ENCODE data around the gene CREM.

Gene CREM

DNA sequence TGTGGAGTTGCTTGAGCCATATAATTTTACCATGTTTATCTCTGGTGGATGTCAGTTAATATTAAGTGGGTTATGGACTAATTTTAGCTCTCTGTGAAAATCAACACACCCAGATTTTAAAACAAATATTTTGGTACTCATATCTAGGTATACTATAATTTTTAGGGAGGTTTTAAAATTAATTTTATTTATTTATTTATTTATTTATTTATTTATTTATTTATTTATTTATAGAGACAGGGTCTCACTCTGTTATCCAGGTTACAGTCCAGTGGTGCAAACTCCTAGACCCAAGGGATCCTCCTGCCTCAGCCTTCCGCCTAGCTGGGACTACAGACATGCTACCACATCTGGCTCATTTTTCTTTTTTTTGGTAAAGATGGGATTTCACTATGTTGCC lies 7.3 kb upstream of the CREM start:
- TF ChIP-seq EGR1 (IDR thresholded peaks at IDR 0.05) (no peak), EP300 (IDR thresholded peaks at IDR 0.05; ENCODE audit: borderline replicate concordance) (no peak), ZBTB7A (IDR thresholded peaks at IDR 0.05; ENCODE audit: low read depth) (no peak), TAF1 (IDR thresholded peaks at IDR 0.05; ENCODE audit: low read depth) (no peak), FOXM1 (IDR thresholded peaks at IDR 0.05; ENCODE audit: borderline replicate concordance, low read depth) (no peak)
- TF ChIP-seq, protein P1, sequence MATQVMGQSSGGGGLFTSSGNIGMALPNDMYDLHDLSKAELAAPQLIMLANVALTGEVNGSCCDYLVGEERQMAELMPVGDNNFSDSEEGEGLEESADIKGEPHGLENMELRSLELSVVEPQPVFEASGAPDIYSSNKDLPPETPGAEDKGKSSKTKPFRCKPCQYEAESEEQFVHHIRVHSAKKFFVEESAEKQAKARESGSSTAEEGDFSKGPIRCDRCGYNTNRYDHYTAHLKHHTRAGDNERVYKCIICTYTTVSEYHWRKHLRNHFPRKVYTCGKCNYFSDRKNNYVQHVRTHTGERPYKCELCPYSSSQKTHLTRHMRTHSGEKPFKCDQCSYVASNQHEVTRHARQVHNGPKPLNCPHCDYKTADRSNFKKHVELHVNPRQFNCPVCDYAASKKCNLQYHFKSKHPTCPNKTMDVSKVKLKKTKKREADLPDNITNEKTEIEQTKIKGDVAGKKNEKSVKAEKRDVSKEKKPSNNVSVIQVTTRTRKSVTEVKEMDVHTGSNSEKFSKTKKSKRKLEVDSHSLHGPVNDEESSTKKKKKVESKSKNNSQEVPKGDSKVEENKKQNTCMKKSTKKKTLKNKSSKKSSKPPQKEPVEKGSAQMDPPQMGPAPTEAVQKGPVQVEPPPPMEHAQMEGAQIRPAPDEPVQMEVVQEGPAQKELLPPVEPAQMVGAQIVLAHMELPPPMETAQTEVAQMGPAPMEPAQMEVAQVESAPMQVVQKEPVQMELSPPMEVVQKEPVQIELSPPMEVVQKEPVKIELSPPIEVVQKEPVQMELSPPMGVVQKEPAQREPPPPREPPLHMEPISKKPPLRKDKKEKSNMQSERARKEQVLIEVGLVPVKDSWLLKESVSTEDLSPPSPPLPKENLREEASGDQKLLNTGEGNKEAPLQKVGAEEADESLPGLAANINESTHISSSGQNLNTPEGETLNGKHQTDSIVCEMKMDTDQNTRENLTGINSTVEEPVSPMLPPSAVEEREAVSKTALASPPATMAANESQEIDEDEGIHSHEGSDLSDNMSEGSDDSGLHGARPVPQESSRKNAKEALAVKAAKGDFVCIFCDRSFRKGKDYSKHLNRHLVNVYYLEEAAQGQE (IDR thresholded peaks at IDR 0.05; ENCODE audit: low read depth): no peak

DNA sequence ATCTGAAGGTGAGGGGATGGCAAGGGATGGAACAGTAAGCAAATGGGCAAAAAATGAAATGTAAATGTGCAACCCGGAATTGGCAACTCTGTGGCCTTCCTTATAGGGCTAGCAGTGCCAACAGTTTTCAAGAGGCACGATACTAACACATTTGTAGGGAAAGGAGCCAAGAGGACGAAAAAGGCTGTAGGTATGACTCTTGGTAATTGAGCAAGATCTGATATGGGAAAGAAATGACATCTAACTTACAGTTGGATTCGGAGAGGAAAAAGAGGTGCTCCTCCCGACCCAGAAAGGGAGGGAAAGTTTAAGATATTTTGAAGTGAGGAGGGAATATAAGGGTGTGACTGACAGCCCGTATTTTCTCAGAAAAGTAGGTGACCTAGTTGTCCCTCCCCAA lies 2.1 kb upstream of the CREM start:
- TF ChIP-seq FOXM1 (IDR thresholded peaks at IDR 0.05; ENCODE audit: borderline replicate concordance, low read depth) (no peak), CREB1 (IDR thresholded peaks at IDR 0.05; ENCODE audit: low read depth) (no peak), NFIC (IDR thresholded peaks at IDR 0.05) (no peak), ZBTB7A (IDR thresholded peaks at IDR 0.05; ENCODE audit: low read depth) (no peak), EP300 (IDR thresholded peaks at IDR 0.05; ENCODE audit: borderline replicate concordance) (no peak), YY1 (IDR thresholded peaks at IDR 0.05; ENCODE audit: low read depth) (no peak), EGR1 (IDR thresholded peaks at IDR 0.05) (no peak), RAD21 (IDR thresholded peaks at IDR 0.05; ENCODE audit: low read depth) (no peak), TEAD4 (IDR thresholded peaks at IDR 0.05) (no peak), TCF12 (IDR thresholded peaks at IDR 0.05; ENCODE audit: low read depth) (no peak), CEBPB (IDR thresholded peaks at IDR 0.05) (no peak), TAF1 (IDR thresholded peaks at IDR 0.05; ENCODE audit: low read depth) (no peak)
- TF ChIP-seq, protein P1 (IDR thresholded peaks at IDR 0.05; ENCODE audit: low read depth): no peak
- TF ChIP-seq, protein P2, sequence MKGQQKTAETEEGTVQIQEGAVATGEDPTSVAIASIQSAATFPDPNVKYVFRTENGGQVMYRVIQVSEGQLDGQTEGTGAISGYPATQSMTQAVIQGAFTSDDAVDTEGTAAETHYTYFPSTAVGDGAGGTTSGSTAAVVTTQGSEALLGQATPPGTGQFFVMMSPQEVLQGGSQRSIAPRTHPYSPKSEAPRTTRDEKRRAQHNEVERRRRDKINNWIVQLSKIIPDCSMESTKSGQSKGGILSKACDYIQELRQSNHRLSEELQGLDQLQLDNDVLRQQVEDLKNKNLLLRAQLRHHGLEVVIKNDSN (IDR thresholded peaks at IDR 0.05): no peak
- TF ChIP-seq, protein P3, sequence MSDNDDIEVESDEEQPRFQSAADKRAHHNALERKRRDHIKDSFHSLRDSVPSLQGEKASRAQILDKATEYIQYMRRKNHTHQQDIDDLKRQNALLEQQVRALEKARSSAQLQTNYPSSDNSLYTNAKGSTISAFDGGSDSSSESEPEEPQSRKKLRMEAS (IDR thresholded peaks at IDR 0.05): no peak

DNA sequence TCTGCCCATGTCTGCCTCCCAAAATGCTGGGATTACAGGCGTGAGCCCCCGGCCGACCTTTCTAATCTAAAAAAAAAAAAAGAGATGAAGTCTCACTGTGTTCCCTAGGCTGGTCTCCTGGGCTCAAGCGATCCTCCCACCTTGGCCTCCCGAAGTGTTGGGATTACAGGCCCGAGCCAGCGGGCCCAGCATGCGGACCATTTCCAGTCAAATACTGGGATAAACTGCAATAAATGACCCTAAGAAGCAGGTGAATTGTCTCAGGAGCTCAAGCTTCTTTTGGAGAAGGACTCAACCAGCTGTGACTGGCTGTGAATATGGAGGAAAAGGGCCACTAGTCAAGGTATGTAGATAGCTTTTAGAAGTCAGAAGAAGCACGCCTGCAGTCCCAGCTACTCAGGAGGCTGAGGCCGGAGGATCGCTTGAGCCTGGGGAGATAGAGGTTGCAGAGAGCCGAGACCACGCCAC lies 550 bp upstream of the CREM start:
- no peak for TF ChIP-seq RAD21 (IDR thresholded peaks at IDR 0.05; ENCODE audit: low read depth)
- TF ChIP-seq, protein P2 (IDR thresholded peaks at IDR 0.05): no peak
- no peak for TF ChIP-seq TEAD4 (IDR thresholded peaks at IDR 0.05)
- TF ChIP-seq, protein P1 (IDR thresholded peaks at IDR 0.05; ENCODE audit: low read depth): no peak
- TF ChIP-seq YY1 (IDR thresholded peaks at IDR 0.05; ENCODE audit: low read depth): no peak
- TF ChIP-seq, protein P3 (IDR thresholded peaks at IDR 0.05): no peak
- no peak for TF ChIP-seq FOXM1 (IDR thresholded peaks at IDR 0.05; ENCODE audit: borderline replicate concordance, low read depth)
- TF ChIP-seq CEBPB (IDR thresholded peaks at IDR 0.05): no peak
- TF ChIP-seq ZBTB7A (IDR thresholded peaks at IDR 0.05; ENCODE audit: low read depth): no peak
- no peak for TF ChIP-seq TAF1 (IDR thresholded peaks at IDR 0.05; ENCODE audit: low read depth)
- no peak for TF ChIP-seq EP300 (IDR thresholded peaks at IDR 0.05; ENCODE audit: borderline replicate concordance)
- no peak for TF ChIP-seq TCF12 (IDR thresholded peaks at IDR 0.05; ENCODE audit: low read depth)
- TF ChIP-seq CREB1 (IDR thresholded peaks at IDR 0.05; ENCODE audit: low read depth): no peak
- no peak for TF ChIP-seq EGR1 (IDR thresholded peaks at IDR 0.05)
- no peak for TF ChIP-seq NFIC (IDR thresholded peaks at IDR 0.05)

DNA sequence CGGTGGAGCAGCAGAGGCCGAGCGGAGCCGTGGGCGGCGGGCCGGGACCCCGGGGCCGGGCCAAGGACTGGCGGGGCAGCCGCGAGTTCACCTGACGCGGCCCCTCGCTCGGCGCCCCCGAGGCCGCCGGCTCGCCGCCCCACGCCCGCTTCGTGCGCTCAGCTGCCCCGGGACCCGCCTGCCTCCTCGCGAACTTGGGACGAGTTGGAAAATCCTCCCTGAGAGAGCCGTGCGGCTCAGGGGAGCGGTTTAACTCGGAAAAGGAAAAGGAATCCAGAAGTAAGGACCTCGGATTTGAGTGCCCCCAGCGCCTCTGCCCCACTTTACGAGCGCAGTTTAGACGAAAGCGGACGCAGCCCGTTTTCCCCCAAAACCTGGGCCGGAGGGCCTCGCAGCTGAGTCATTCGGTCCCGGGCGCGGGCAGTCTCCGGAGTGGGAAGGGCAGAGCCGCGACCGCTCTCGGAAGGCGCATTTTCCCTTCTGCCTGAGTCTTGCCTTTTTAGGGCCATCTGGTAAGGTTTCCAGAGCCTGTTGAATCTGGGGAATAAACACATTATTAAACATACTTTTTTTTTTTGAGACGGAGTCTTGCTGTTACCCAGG lies 744 bp downstream of the CREM start:
- TF ChIP-seq, protein P2 (IDR thresholded peaks at IDR 0.05): no peak
- TF ChIP-seq ZBTB7A (IDR thresholded peaks at IDR 0.05; ENCODE audit: low read depth) (no peak), TAF1 (IDR thresholded peaks at IDR 0.05; ENCODE audit: low read depth) (no peak), EGR1 (IDR thresholded peaks at IDR 0.05) (no peak; the same call in 1 of the 2 replicates), CREB1 (IDR thresholded peaks at IDR 0.05; ENCODE audit: low read depth) (no peak), YY1 (IDR thresholded peaks at IDR 0.05; ENCODE audit: low read depth) (no peak), FOXM1 (IDR thresholded peaks at IDR 0.05; ENCODE audit: borderline replicate concordance, low read depth) (no peak), TCF12 (IDR thresholded peaks at IDR 0.05; ENCODE audit: low read depth) (no peak), RAD21 (IDR thresholded peaks at IDR 0.05; ENCODE audit: low read depth) (no peak), NFIC (IDR thresholded peaks at IDR 0.05) (no peak), TEAD4 (IDR thresholded peaks at IDR 0.05) (no peak), CEBPB (IDR thresholded peaks at IDR 0.05) (no peak), EP300 (IDR thresholded peaks at IDR 0.05; ENCODE audit: borderline replicate concordance) (no peak)
- TF ChIP-seq, protein P3 (IDR thresholded peaks at IDR 0.05): no peak
- TF ChIP-seq, protein P1 (IDR thresholded peaks at IDR 0.05; ENCODE audit: low read depth): no peak
